IMR-90 (cell line): ENCODE data around the gene ARL14EPL.

ENCODE experiments used
- BHLHE40 ChIP-seq: fragments of 150-350 bp; IDR thresholded peaks from 2 replicates; pipeline ENCODE4 v1.6.1; 2016; ENCODE audit warnings: mild to moderate bottlenecking, low read depth, low read length
- CEBPB ChIP-seq: IDR thresholded peaks from 2 replicates; pipeline ENCODE4 v1.6.1; 2012; ENCODE audit warnings: low read depth, low read length, improper control_type of control experiment
- FOS ChIP-seq: fragments of 150-350 bp; IDR thresholded peaks from 2 replicates; pipeline ENCODE4 v1.6.1; 2016; ENCODE audit warnings: low read depth, low read length
- MAFK ChIP-seq: IDR thresholded peaks from 2 replicates; pipeline ENCODE4 v1.6.1; 2012; ENCODE audit warnings: low read depth, low read length, improper control_type of control experiment
- MXI1 ChIP-seq: IDR thresholded peaks from 2 replicates; pipeline ENCODE4 v1.6.1; 2012; ENCODE audit warnings: low read depth, mild to moderate bottlenecking, low read length, moderate library complexity, borderline replicate concordance
- NFE2L2 ChIP-seq: fragments of 150-350 bp; IDR thresholded peaks from 2 replicates; pipeline ENCODE4 v1.6.1; 2016; ENCODE audit warnings: low read depth, mild to moderate bottlenecking, low read length
- POLR2A ChIP-seq: IDR thresholded peaks from 2 replicates; pipeline ENCODE4 v1.6.1; 2012; ENCODE audit warnings: mild to moderate bottlenecking, low read depth, low read length
- RAD21 ChIP-seq: IDR thresholded peaks from 2 replicates; pipeline ENCODE4 v1.6.1; 2012; ENCODE audit warnings: low read length, improper control_type of control experiment
- RCOR1 ChIP-seq: IDR thresholded peaks from 2 replicates; pipeline ENCODE4 v1.6.1; 2012; ENCODE audit warnings: mild to moderate bottlenecking, low read length, improper control_type of control experiment; ENCODE audit not compliant: insufficient replicate concordance
- RFX5 ChIP-seq: IDR thresholded peaks from 2 replicates; pipeline ENCODE4 v1.8.0; 2012; ENCODE audit warnings: low read depth, mild to moderate bottlenecking, low read length, moderate library complexity
- SMC3 ChIP-seq: fragments of 150-350 bp; IDR thresholded peaks from 2 replicates; pipeline ENCODE4 v1.6.1; 2016; ENCODE audit warnings: low read depth, mild to moderate bottlenecking, antibody characterized with exemption, low read length, moderate library complexity
- TF ChIP-seq, protein P1 (sequence below): conservative IDR thresholded peaks from 2 replicates; pipeline ENCODE4 v1.5.1; 2012; ENCODE audit warnings: mild to moderate bottlenecking, low read depth, low read length, improper control_type of control experiment
- TF ChIP-seq, protein P2 (sequence below): fragments of 150-350 bp; IDR thresholded peaks from 2 replicates; pipeline ENCODE4 v1.6.1; 2016; ENCODE audit warnings: low read depth, mild to moderate bottlenecking, low read length, moderate library complexity, borderline replicate concordance
- TF ChIP-seq, protein P3 (sequence below): fragments of 150-350 bp; IDR thresholded peaks from 2 replicates; pipeline ENCODE4 v1.6.1; 2017; ENCODE audit warnings: mild to moderate bottlenecking, antibody characterized with exemption, low read length, low read depth

DNA sequence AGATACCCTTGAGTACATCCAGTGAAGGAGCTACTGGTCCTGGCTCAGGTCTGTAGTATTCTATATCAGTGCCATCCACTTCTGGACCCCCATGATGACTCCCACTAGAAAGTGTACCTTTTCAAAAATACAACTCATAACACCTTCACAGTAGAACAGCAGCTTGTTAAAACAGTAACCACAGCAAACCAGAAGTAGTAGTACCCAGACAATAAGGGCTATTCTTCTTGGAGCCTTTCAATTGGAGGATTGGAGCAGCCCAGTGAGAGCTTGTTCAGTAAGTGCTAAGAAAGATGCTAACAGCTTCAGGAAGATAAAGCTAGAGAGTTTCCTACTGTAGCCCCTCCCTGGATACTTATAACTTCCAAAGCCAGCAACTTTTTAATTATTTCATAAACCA is 10.1 kb downstream of the ARL14EPL start:
- TF ChIP-seq, protein P1, sequence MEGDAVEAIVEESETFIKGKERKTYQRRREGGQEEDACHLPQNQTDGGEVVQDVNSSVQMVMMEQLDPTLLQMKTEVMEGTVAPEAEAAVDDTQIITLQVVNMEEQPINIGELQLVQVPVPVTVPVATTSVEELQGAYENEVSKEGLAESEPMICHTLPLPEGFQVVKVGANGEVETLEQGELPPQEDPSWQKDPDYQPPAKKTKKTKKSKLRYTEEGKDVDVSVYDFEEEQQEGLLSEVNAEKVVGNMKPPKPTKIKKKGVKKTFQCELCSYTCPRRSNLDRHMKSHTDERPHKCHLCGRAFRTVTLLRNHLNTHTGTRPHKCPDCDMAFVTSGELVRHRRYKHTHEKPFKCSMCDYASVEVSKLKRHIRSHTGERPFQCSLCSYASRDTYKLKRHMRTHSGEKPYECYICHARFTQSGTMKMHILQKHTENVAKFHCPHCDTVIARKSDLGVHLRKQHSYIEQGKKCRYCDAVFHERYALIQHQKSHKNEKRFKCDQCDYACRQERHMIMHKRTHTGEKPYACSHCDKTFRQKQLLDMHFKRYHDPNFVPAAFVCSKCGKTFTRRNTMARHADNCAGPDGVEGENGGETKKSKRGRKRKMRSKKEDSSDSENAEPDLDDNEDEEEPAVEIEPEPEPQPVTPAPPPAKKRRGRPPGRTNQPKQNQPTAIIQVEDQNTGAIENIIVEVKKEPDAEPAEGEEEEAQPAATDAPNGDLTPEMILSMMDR = no peak
- TF ChIP-seq POLR2A (no peak), BHLHE40 (no peak), MXI1 (no peak), FOS (no peak), CEBPB (no peak), RFX5 (no peak), SMC3 (no peak), NFE2L2 (no peak), MAFK (no peak), RAD21 (no peak), RCOR1 (no peak)
- TF ChIP-seq, protein P2, sequence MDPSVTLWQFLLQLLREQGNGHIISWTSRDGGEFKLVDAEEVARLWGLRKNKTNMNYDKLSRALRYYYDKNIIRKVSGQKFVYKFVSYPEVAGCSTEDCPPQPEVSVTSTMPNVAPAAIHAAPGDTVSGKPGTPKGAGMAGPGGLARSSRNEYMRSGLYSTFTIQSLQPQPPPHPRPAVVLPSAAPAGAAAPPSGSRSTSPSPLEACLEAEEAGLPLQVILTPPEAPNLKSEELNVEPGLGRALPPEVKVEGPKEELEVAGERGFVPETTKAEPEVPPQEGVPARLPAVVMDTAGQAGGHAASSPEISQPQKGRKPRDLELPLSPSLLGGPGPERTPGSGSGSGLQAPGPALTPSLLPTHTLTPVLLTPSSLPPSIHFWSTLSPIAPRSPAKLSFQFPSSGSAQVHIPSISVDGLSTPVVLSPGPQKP = no peak
- TF ChIP-seq, protein P3, sequence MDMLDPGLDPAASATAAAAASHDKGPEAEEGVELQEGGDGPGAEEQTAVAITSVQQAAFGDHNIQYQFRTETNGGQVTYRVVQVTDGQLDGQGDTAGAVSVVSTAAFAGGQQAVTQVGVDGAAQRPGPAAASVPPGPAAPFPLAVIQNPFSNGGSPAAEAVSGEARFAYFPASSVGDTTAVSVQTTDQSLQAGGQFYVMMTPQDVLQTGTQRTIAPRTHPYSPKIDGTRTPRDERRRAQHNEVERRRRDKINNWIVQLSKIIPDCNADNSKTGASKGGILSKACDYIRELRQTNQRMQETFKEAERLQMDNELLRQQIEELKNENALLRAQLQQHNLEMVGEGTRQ = no peak
